ENCODE results near the gene ARHGAP24.

Gene ARHGAP24

DNA sequence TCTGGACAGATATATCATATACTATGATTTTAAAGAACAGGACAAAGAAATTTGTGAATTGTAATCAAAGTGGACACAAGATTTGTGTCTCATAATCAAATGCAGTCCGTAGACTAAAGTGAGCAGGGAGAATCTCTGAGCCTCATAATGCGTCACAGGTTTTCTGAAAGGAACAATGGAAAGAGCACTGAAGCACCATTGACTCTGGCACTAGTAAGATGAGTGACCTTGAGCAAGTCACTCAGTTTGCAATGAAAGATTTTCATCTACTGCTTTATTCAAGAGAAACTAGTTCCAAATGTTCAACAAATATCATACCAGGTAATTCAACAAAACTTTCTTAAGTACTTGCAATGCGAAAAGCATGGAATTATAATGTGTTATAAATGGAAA, 569.6 kb downstream of the ARHGAP24 start:
- no peak for DNase-seq

DNA sequence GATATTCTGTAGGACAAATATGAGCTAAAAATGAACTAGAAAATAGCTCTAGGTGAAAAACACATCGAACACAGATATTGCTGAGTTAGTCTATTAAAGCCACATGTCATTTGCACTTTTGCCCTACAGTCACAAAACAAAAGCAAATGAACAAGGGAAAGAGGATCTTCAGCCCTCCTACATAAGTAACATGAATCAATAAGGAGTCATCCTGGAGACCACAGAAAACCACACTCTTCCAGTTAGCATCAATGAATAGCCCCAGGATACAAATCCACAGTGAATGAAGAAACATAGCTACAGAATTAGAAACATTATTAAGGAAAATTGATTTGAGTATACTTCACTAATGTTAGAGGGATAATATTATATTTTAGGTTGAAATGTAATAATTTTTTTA, 573.5 kb downstream of the ARHGAP24 start:
- no peak for DNase-seq

DNA sequence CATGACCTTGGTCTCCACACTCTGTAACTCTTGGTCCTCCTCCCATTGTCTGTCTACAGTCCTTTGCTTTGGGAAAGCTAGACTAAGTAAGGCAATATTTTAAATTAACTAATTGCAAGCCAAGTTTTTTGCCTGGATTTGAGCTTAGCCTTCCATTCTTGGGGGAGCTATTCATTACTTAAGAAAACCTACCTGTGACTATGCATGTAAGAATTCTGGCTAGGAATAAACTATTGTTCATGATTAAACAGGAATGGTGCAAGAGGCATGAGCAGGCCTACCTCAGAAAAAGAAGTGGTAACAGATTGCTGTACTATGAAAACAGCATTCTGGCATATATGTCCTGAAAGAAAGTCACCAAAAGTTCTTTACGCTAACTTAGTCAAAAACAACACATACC, 575.5 kb downstream of the ARHGAP24 start:
- DNase-seq: no peak
